ENCODE results near the gene NPHP1. TPM values are rescaled to one million over a fixed set of nuclear protein-coding genes. Genes with fewer than 3 reads are reported as not detected.
A peak's percentile ranks its signal among the peaks of the same experiment; 100 is the strongest.

NPHP1 gene
- total RNA-seq, 1 donor, result 11.9 TPM

DNA sequence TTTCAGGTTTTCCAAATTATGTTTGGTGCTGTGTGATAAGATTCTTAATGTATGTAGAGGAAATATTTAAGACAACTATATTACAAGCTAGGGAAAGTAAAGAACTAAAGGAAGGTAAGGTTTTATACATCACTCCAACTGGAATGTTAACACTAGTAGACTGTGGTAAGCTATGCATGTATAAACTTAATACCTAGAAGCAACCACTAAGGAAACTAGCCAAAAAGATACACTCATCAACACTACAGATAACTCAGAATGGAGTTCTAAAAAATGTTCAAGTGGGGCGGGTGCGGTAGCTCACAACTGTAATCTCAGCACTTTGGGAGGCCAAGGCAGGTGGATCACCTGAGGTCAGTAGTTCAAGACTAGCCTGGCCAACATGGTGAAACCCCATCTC lies 51.4 kb downstream of the NPHP1 start:
- no peak overlapping the region for H3K4me3 ChIP-seq (ENCODE audit: low read depth, low read length)
- no peak for DNase-seq (ENCODE audit: low read depth)
- TF ChIP-seq, protein P1, sequence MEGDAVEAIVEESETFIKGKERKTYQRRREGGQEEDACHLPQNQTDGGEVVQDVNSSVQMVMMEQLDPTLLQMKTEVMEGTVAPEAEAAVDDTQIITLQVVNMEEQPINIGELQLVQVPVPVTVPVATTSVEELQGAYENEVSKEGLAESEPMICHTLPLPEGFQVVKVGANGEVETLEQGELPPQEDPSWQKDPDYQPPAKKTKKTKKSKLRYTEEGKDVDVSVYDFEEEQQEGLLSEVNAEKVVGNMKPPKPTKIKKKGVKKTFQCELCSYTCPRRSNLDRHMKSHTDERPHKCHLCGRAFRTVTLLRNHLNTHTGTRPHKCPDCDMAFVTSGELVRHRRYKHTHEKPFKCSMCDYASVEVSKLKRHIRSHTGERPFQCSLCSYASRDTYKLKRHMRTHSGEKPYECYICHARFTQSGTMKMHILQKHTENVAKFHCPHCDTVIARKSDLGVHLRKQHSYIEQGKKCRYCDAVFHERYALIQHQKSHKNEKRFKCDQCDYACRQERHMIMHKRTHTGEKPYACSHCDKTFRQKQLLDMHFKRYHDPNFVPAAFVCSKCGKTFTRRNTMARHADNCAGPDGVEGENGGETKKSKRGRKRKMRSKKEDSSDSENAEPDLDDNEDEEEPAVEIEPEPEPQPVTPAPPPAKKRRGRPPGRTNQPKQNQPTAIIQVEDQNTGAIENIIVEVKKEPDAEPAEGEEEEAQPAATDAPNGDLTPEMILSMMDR (IDR thresholded peaks at IDR 0.05; ENCODE audit: insufficient read depth, low read length), result no peak

DNA sequence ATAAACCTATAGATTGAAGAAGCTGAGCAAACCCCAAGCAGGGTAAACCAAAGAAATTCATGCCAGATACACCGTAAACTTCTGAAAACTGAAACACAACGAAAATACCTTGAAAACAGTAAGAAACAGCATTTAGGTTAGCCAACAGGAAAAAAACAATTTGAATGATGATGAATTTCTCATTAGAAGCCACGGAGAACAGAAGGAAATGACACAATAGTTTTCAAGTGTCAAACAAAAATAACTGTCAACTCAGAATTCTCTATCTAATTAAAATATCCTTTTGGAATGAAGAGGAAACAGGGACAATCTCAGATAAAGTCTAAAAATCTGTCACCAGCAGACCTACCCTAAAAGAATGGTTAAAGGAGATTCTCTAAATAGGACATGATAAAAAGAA lies 51.9 kb downstream of the NPHP1 start:
- no peak overlapping the region for H3K4me3 ChIP-seq (ENCODE audit: low read depth, low read length)
- no peak for DNase-seq (ENCODE audit: low read depth)
- TF ChIP-seq, protein P1 (IDR thresholded peaks at IDR 0.05; ENCODE audit: insufficient read depth, low read length), result no peak

DNA sequence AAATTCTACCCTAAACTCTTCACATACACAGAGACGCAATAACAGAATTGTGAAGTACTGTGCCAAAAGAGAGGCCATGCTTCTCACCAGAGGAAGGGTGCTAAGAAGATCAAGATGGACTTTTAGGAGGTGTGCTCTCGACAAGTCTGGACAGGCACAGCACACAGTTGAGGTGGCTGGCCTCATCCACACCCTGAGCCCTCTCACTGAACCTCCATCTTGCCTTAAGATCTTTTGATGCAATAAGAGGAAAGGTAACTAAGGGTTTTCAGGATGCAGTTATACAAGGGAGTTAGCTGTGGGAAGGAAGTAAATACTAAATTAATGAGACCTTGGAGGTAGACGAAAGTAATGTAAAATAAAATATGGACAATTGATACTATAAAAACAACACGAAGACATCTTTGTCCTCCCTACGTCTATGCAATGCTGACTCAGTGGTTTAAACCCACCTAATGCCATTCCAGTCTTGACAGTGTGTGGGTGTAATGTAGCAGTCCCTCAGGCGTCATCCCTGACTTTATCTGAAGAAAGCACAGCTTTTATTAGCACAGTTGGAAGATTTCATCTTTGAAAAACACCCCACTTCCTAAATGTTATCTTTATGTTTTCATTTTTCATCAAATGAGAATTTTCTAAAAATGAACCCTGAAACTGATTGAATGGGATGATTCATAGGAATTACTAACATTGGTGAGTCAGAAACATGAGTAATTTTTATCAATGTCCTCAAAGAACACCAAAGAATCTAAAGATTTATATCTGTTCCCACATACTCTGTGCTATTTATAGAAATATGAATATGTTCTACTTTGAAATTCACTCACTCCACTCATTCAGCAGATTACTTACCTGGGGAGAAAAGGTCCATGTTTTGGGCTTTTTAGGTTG lies 55.2 kb downstream of the NPHP1 start:
- DNase-seq (ENCODE audit: low read depth), result peak; percentile 96
- H3K4me3 ChIP-seq (ENCODE audit: low read depth, low read length), result no peak overlapping the region
- TF ChIP-seq, protein P1 (IDR thresholded peaks at IDR 0.05; ENCODE audit: insufficient read depth, low read length), result no peak

DNA sequence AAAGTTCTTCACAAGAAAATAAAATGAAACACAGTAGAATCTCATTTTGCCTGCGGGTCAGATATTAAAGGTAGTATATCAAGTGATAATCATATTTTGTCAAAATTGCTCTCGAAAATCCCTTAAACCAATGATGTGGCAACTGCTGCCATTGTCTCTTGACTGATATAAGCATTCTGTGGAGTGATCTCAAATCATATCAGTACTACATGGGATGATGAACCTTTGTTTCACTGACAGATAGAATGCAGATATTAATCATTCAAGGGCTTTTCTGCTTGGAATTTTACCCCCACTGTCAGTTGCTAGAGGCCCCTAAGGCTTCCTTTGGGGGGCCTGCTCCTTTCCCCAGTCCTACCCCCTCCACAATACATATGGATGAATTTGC lies 57.9 kb downstream of the NPHP1 start:
- no peak overlapping the region for H3K4me3 ChIP-seq (ENCODE audit: low read depth, low read length)
- DNase-seq (ENCODE audit: low read depth), result no peak
- TF ChIP-seq, protein P1 (IDR thresholded peaks at IDR 0.05; ENCODE audit: insufficient read depth, low read length), result no peak

DNA sequence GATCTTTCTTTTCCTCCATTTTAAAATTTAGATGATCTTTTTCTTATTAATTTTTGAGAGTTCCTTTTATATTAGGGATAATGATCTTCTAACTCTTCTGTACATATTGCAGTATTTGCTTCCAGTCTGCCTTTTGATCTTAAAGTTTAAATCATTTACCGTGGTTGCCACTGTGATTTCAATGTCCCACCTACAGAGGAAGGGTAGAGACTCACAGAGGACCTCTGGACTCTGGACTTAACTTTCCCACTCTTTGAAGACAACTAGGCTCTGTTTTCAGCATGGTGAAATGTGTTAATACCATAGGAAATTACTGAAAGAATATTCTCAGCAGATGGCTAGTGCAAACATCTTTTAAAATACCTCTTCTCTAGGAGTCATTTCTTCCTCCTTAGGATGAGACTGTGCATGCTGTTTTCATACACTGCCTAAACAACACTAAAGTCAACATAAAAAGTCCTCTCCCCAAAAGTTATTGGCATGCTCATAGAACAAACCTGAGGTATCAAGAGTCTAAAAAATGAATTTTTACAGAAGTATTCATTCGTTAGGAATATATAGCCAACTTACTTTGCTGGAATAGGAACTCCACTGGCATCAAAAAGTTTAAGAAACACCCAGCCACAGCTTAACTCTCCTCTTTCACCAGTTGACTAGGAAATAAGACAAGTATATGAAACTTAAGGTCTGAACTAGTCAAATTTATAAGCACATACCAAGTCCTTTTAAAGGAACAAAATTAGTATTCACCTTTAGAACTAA lies 58.4 kb downstream of the NPHP1 start:
- no peak overlapping the region for H3K4me3 ChIP-seq (ENCODE audit: low read depth, low read length)
- TF ChIP-seq, protein P1 (IDR thresholded peaks at IDR 0.05; ENCODE audit: insufficient read depth, low read length), result no peak
- no peak for DNase-seq (ENCODE audit: low read depth)

DNA sequence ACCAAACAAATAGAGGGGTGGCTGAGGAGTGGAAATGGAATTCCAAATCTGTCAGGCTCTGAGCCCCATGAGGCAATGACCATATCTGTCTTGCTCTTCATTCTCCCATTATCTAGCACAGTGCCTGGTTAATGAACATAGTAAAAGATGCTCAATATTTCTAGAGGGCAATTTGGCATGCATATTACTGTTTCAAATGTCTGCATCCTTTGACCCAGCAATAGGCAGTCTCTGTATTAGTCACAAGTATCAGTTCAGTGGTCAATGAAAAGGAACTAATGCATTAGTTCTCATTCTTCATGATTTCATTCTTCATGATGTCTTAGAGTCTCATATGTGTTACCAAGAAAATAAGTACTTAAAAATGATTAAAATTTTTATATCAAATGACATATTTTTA lies 60.8 kb downstream of the NPHP1 start:
- no peak for DNase-seq (ENCODE audit: low read depth)
- TF ChIP-seq, protein P1 (IDR thresholded peaks at IDR 0.05; ENCODE audit: insufficient read depth, low read length), result no peak

More for the DNA sequence above, 60.8 kb downstream of the NPHP1 start:
- no peak overlapping the region for H3K4me3 ChIP-seq (ENCODE audit: low read depth, low read length)

All from fibroblast of the aortic adventitia (primary cell).